ENCODE measurements around the gene ERBB4.

DNA sequence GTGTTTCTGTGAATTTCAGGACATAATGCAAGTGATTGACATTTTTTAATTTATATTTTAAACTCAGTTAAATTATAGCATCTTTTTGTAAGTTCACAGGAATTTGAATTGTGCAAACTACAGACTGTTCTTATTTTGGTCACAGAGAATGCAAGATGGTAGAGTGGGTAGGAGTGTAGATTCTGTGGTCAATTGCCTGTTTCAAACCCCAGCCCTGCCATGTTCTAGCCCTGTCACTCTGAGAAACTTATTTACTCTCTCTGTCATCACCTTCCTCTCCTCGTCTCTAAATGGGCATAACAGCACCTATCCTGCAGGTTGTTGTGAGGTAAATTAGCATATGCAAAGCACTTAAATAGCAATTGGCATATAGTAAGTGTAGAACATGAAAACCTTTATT is 1102.4 kb downstream of the ERBB4 start:
- TF ChIP-seq, protein P1, sequence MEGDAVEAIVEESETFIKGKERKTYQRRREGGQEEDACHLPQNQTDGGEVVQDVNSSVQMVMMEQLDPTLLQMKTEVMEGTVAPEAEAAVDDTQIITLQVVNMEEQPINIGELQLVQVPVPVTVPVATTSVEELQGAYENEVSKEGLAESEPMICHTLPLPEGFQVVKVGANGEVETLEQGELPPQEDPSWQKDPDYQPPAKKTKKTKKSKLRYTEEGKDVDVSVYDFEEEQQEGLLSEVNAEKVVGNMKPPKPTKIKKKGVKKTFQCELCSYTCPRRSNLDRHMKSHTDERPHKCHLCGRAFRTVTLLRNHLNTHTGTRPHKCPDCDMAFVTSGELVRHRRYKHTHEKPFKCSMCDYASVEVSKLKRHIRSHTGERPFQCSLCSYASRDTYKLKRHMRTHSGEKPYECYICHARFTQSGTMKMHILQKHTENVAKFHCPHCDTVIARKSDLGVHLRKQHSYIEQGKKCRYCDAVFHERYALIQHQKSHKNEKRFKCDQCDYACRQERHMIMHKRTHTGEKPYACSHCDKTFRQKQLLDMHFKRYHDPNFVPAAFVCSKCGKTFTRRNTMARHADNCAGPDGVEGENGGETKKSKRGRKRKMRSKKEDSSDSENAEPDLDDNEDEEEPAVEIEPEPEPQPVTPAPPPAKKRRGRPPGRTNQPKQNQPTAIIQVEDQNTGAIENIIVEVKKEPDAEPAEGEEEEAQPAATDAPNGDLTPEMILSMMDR (IDR thresholded peaks at IDR 0.05), result no peak
- TF ChIP-seq POLR2AphosphoS5 (IDR thresholded peaks at IDR 0.05; ENCODE audit: low read depth, low read length), result no peak
- TF ChIP-seq EP300 (IDR thresholded peaks at IDR 0.05; ENCODE audit: borderline replicate concordance in 1 of 2, low read depth in 1 of 2, low read length in 1 of 2), result no peak
- TF ChIP-seq TCF12 (IDR thresholded peaks at IDR 0.05), result no peak
- TF ChIP-seq, protein P2, sequence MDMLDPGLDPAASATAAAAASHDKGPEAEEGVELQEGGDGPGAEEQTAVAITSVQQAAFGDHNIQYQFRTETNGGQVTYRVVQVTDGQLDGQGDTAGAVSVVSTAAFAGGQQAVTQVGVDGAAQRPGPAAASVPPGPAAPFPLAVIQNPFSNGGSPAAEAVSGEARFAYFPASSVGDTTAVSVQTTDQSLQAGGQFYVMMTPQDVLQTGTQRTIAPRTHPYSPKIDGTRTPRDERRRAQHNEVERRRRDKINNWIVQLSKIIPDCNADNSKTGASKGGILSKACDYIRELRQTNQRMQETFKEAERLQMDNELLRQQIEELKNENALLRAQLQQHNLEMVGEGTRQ (IDR thresholded peaks at IDR 0.05; ENCODE audit: borderline replicate concordance, low read depth, low read length), result no peak
- no peak for TF ChIP-seq RAD21 (IDR thresholded peaks at IDR 0.05; ENCODE audit: low read length)
- TF ChIP-seq, protein P3, sequence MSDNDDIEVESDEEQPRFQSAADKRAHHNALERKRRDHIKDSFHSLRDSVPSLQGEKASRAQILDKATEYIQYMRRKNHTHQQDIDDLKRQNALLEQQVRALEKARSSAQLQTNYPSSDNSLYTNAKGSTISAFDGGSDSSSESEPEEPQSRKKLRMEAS (IDR thresholded peaks at IDR 0.05; ENCODE audit: low read depth), result no peak
- TF ChIP-seq RCOR1 (IDR thresholded peaks at IDR 0.05; ENCODE audit: low read length), result no peak
- TF ChIP-seq EZH2phosphoT487 (IDR thresholded peaks at IDR 0.05; ENCODE audit: borderline replicate concordance, low read depth), result no peak
- TF ChIP-seq, protein P4, sequence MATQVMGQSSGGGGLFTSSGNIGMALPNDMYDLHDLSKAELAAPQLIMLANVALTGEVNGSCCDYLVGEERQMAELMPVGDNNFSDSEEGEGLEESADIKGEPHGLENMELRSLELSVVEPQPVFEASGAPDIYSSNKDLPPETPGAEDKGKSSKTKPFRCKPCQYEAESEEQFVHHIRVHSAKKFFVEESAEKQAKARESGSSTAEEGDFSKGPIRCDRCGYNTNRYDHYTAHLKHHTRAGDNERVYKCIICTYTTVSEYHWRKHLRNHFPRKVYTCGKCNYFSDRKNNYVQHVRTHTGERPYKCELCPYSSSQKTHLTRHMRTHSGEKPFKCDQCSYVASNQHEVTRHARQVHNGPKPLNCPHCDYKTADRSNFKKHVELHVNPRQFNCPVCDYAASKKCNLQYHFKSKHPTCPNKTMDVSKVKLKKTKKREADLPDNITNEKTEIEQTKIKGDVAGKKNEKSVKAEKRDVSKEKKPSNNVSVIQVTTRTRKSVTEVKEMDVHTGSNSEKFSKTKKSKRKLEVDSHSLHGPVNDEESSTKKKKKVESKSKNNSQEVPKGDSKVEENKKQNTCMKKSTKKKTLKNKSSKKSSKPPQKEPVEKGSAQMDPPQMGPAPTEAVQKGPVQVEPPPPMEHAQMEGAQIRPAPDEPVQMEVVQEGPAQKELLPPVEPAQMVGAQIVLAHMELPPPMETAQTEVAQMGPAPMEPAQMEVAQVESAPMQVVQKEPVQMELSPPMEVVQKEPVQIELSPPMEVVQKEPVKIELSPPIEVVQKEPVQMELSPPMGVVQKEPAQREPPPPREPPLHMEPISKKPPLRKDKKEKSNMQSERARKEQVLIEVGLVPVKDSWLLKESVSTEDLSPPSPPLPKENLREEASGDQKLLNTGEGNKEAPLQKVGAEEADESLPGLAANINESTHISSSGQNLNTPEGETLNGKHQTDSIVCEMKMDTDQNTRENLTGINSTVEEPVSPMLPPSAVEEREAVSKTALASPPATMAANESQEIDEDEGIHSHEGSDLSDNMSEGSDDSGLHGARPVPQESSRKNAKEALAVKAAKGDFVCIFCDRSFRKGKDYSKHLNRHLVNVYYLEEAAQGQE (IDR thresholded peaks at IDR 0.05; ENCODE audit: low read depth, low read length), result no peak
- no peak for TF ChIP-seq TEAD4 (IDR thresholded peaks at IDR 0.05; ENCODE audit: borderline replicate concordance, insufficient read depth)
- no peak for TF ChIP-seq MEF2A (IDR thresholded peaks at IDR 0.05; ENCODE audit: borderline replicate concordance, low read depth)

Measured in SK-N-SH (cell line).